ENCODE results near the gene NLGN1.
A peak's percentile ranks its signal among the peaks of the same experiment; 100 is the strongest.
"Not testable (repeated sequence)": the region's sequence is repeated elsewhere in the genome, so short reads cannot be mapped to it uniquely, and the experiment has no call there.

Gene NLGN1

GRCh38 chr3:173439004-173439403 lies 41.5 kb downstream of the NLGN1 start:
- no peak for DNase-seq

GRCh38 chr3:173440514-173440913 lies 43.0 kb downstream of the NLGN1 start:
- no peak for DNase-seq

GRCh38 chr3:173451561-173451960 lies 54.0 kb downstream of the NLGN1 start:
- not testable (repeated sequence) for DNase-seq

GRCh38 chr3:173463250-173463649 lies 65.7 kb downstream of the NLGN1 start:
- DNase-seq, result no peak

GRCh38 chr3:173465112-173465511 lies 67.6 kb downstream of the NLGN1 start:
- DNase-seq, result no peak

GRCh38 chr3:173465898-173466678 lies 68.5 kb downstream of the NLGN1 start:
- no peak for DNase-seq

GRCh38 chr3:173467501-173467900 lies 70.0 kb downstream of the NLGN1 start:
- no peak for DNase-seq

- DNase-seq, result no peak
These were observed 75.7 kb downstream of the NLGN1 start for GRCh38 chr3:173473237-173473636.

- DNase-seq, result no peak
These were observed 81.8 kb downstream of the NLGN1 start for GRCh38 chr3:173479301-173479700.

GRCh38 chr3:173501931-173502489 lies 104.5 kb downstream of the NLGN1 start:
- DNase-seq, result no peak

- no peak for DNase-seq
These were observed 105.5 kb downstream of the NLGN1 start for GRCh38 chr3:173502983-173503568.

GRCh38 chr3:173510565-173510964 lies 113.0 kb downstream of the NLGN1 start:
- no peak for DNase-seq

GRCh38 chr3:173513123-173513522 lies 115.6 kb downstream of the NLGN1 start:
- DNase-seq, result no peak

GRCh38 chr3:173529062-173529711 lies 131.6 kb downstream of the NLGN1 start:
- peak; percentile 32 to 58 for DNase-seq

GRCh38 chr3:173531602-173532001 lies 134.1 kb downstream of the NLGN1 start:
- no peak for DNase-seq

GRCh38 chr3:173538410-173538809 lies 140.9 kb downstream of the NLGN1 start:
- no peak for DNase-seq

GRCh38 chr3:173545590-173545989 lies 148.0 kb downstream of the NLGN1 start:
- DNase-seq, result not testable (repeated sequence)

GRCh38 chr3:173547070-173547469 lies 149.5 kb downstream of the NLGN1 start:
- no peak for DNase-seq

- no peak for DNase-seq
These were observed 150.7 kb downstream of the NLGN1 start for GRCh38 chr3:173548261-173548660.

- DNase-seq, result no peak
These were observed 155.0 kb downstream of the NLGN1 start for GRCh38 chr3:173552526-173552925.

- DNase-seq, result peak in 1 of 2 experiments; percentile 6
These were observed 156.2 kb downstream of the NLGN1 start for GRCh38 chr3:173553635-173554280.

GRCh38 chr3:173556546-173556945 lies 159.0 kb downstream of the NLGN1 start:
- DNase-seq, result no peak

GRCh38 chr3:173567997-173568396 lies 170.5 kb downstream of the NLGN1 start:
- DNase-seq, result no peak
